HG03097 (cell line): ENCODE measurements around the gene MAPK1.
"Not testable (repeated sequence)": the region's sequence is repeated elsewhere in the genome, so short reads cannot be mapped to it uniquely, and the experiment has no call there.

ENCODE experiments used
- ATAC-seq: cut with Tn5 transposase; IDR thresholded peaks from one replicate; pipeline ENCODE4 v1.9.1; 2021; ENCODE audit not compliant: unreplicated experiment, low FRiP score

MAPK1 gene

GRCh38 chr22:21882754-21883333, 15.4 kb upstream of the MAPK1 start:
- ATAC-seq = not testable (repeated sequence)

GRCh38 chr22:21881841-21882753, 14.7 kb upstream of the MAPK1 start:
- ATAC-seq = no peak

GRCh38 chr22:21876486-21877176, 9.2 kb upstream of the MAPK1 start:
- no peak for ATAC-seq

- not testable (repeated sequence) for ATAC-seq
Measured at GRCh38 chr22:21874953-21875352, 7.5 kb upstream of the MAPK1 start.

- no peak for ATAC-seq
Measured at GRCh38 chr22:21873619-21874018, 6.2 kb upstream of the MAPK1 start.

- ATAC-seq = not testable (repeated sequence)
Measured at GRCh38 chr22:21872741-21873140, 5.3 kb upstream of the MAPK1 start.

- ATAC-seq = no peak
Measured at GRCh38 chr22:21868651-21869050, 1.2 kb upstream of the MAPK1 start.

GRCh38 chr22:21866833-21867527, 465 bp downstream of the MAPK1 start:
- peak; percentile 29 for ATAC-seq

GRCh38 chr22:21865041-21865440, 2.4 kb downstream of the MAPK1 start:
- ATAC-seq = no peak

GRCh38 chr22:21862386-21863245, 4.8 kb downstream of the MAPK1 start:
- ATAC-seq = no peak

GRCh38 chr22:21861851-21862250, 5.6 kb downstream of the MAPK1 start:
- no peak for ATAC-seq

- no peak for ATAC-seq
Measured at GRCh38 chr22:21861264-21861848, 6.1 kb downstream of the MAPK1 start.

GRCh38 chr22:21860491-21861039, 6.9 kb downstream of the MAPK1 start:
- ATAC-seq = no peak

- ATAC-seq = no peak
Measured at GRCh38 chr22:21858025-21858764, 9.2 kb downstream of the MAPK1 start.

GRCh38 chr22:21857481-21857914, 9.9 kb downstream of the MAPK1 start:
- no peak for ATAC-seq

GRCh38 chr22:21856868-21857267, 10.6 kb downstream of the MAPK1 start:
- no peak for ATAC-seq

GRCh38 chr22:21856197-21856596, 11.2 kb downstream of the MAPK1 start:
- no peak for ATAC-seq

- no peak for ATAC-seq
Measured at GRCh38 chr22:21855676-21856075, 11.8 kb downstream of the MAPK1 start.
